WTC11 (cell line): ENCODE results near the gene AOAH.

ENCODE experiments used
- CTCF ChIP-seq: fragments of 200-600 bp; IDR thresholded peaks from 2 replicates; pipeline ENCODE4 v1.8.0; 2022; ENCODE audit warnings: antibody characterized with exemption
- IRF1 ChIP-seq: sonication (generic); formaldehyde crosslinking; IDR thresholded peaks from 2 replicates; pipeline ENCODE4 v1.8.0; 2023; ENCODE audit warnings: missing genetic modification reagents
- JUN ChIP-seq: sonication (generic); formaldehyde crosslinking; IDR thresholded peaks from 2 replicates; pipeline ENCODE4 v1.8.0; 2023; ENCODE audit warnings: mild to moderate bottlenecking, missing genetic modification reagents
- NR2C2 ChIP-seq: sonication (generic); formaldehyde crosslinking; IDR thresholded peaks from 2 replicates; pipeline ENCODE4 v1.8.0; 2022; ENCODE audit warnings: mild to moderate bottlenecking, missing genetic modification reagents
- PRDM15 ChIP-seq: sonication (generic); formaldehyde crosslinking; IDR thresholded peaks from 2 replicates; pipeline ENCODE4 v1.8.0; 2022; ENCODE audit warnings: missing genetic modification reagents
- PREB ChIP-seq: sonication (generic); formaldehyde crosslinking; IDR thresholded peaks from 2 replicates; pipeline ENCODE4 v1.8.1; 2022; ENCODE audit warnings: mild to moderate bottlenecking, missing genetic modification reagents, moderate library complexity, borderline replicate concordance
- TCF7 ChIP-seq: sonication (generic); formaldehyde crosslinking; IDR thresholded peaks from 2 replicates; pipeline ENCODE4 v1.8.0; 2022; ENCODE audit warnings: mild to moderate bottlenecking, low read depth, missing genetic modification reagents, moderate library complexity
- ZNF121 ChIP-seq: sonication (generic); formaldehyde crosslinking; IDR thresholded peaks from 2 replicates; pipeline ENCODE4 v1.8.0; 2023; ENCODE audit warnings: missing genetic modification reagents
- ZNF423 ChIP-seq: fragments of 250-450 bp; sonication (Bioruptor Pico); IDR thresholded peaks from 2 replicates; pipeline ENCODE4 v2.1.2; 2022; ENCODE audit warnings: mild to moderate bottlenecking, moderate library complexity

GRCh38 chr7:36623247-36623646 lies 101.0 kb downstream of the AOAH start:
- TF ChIP-seq PRDM15 (no peak), NR2C2 (no peak), CTCF (no peak), JUN (CRISPR knock-in tag) (no peak), IRF1 (CRISPR knock-in tag) (no peak), ZNF121 (CRISPR knock-in tag) (no peak), ZNF423 (CRISPR knock-in tag) (no peak), PREB (no peak), TCF7 (CRISPR knock-in tag) (no peak)
